Ovary (tissue), 9 donors: ENCODE data around the gene TAS1R1. TPM values are rescaled to one million over a fixed set of nuclear protein-coding genes. Genes with fewer than 3 reads are reported as not detected.

Experiments
- DNase-seq, 5 donors: peaks; one replicate each; pipeline ENCODE4 v3.0.0-alpha.2; 2019 to 2020
- H3K27ac ChIP-seq, 2 donors: fragments of 200-600 bp; one replicate each; pipeline versions ENCODE4 v1.5.1 to v1.8.0; 2019 to 2022
- H3K27me3 ChIP-seq: fragments of 200-600 bp; one replicate; pipeline ENCODE4 v1.8.0; 2022
- H3K36me3 ChIP-seq: fragments of 200-600 bp; sonication (generic); one replicate; pipeline ENCODE4 v1.5.1; 2019
- H3K4me1 ChIP-seq: one replicate; pipeline ENCODE4 v1.8.1; 2013; ENCODE audit warnings: mild to moderate bottlenecking, moderate library complexity; ENCODE audit not compliant: insufficient read depth
- H3K4me3 ChIP-seq: fragments of 200-600 bp; sonication (generic); one replicate; pipeline ENCODE4 v1.5.1; 2017
- H3K9me3 ChIP-seq, 2 donors: fragments of 200-600 bp in 1 of 2; sonication (generic) in 1 of 2; one replicate each; pipeline versions ENCODE4 v1.5.1 to v1.8.1; 2013 to 2019; ENCODE audit warnings: mild to moderate bottlenecking in 1 of 2, moderate library complexity in 1 of 2
- CTCF ChIP-seq, 3 donors: fragments of 450-650 bp in 2 of 3; fragments of 200-600 bp in 1 of 3; IDR thresholded peaks; one replicate each; pipeline versions ENCODE4 v1.5.1 to v1.8.0; 2016 to 2022; ENCODE audit warnings: antibody characterized with exemption in 3 of 3, mild to moderate bottlenecking in 1 of 3
- EP300 ChIP-seq: sonication (generic); formaldehyde crosslinking; IDR thresholded peaks from one replicate; pipeline ENCODE4 v1.6.1; 2017; ENCODE audit warnings: antibody characterized with exemption
- POLR2A ChIP-seq: fragments of 450-650 bp; IDR thresholded peaks from one replicate; pipeline ENCODE4 v1.6.1; 2017; ENCODE audit warnings: antibody characterized with exemption, mild to moderate bottlenecking, moderate library complexity
- WGBS, 3 donors: extraction: QIAGEN DNeasy Blood & Tissue Kit in 1 of 3; methylation state at CpG; one replicate each; pipeline versions ENCODE4 v1.1.5 to v1.1.7; 2013 to 2017; 5-methylcytosine and 5-hydroxymethylcytosine counted together
- intact Hi-C, 4 donors: fragments of 100-400 bp; cut with DNase I; formaldehyde crosslinking; loops; one replicate each; pipeline versions ENCODE4 v1.11.0 to v1.15.1; 2022 to 2023
- polyA plus RNA-seq, 2 donors: library from polyadenylated mRNA; stranded (reverse); fragments of 200-250 nt in 1 of 2; fragments of 350-450 nt in 1 of 2; fragmentation: Illumina TruSeq in 1 of 2; extraction: RNeasy Lipid Tissue Mini Kit (QIAGEN cat#74804) in 1 of 2; gene quantifications; one replicate each; pipeline ENCODE4 v1.2.3, GENCODE V29; 2013 to 2014
- total RNA-seq, 7 donors: library from RNA; depleted of rRNA in 2 of 7; stranded (reverse); fragments of >200 nt in 2 of 7; fragmentation: NEBNext Ultra II Directional in 3 of 7; extraction: Animal tissue kit (Norgen Biotek cat#: 25700) in 3 of 7; gene quantifications; one replicate each; pipeline versions ENCODE4 v1.1.0 to v1.2.4, GENCODE V29; 2016 to 2023
- donor health status: DM: no; HTN: no; CAD: no; lungs with moderate emphysema.
- donor health status: DM: no; HTN: no; CAD: no.
- donor health status: Bipolar disorder and iron deficiency.
- donor health status: DM: yes; HTN: yes; CAD: no.
- donor health status: DM: no; HTN: no; CAD: no.
- donor health status: DM: yes; HTN: yes; CAD: no.

Gene TAS1R1
- total and polyA plus RNA-seq, 9 donors: 0.20 to 0.74 (median 0.33) TPM; not detected in 3

GRCh38 chr1:6614019-6614928 is 59.2 kb downstream of the TAS1R1 start:
- Histone ChIP-seq H3K4me3 (peak overlapping the region; percentile 99), H3K27ac (peak overlapping the region; percentile 85 to 88), H3K27me3 (no peaks in the 10 kb centered on the region), H3K9me3 (no peaks in the 10 kb centered on the region), H3K36me3 (no peaks in the 10 kb centered on the region), H3K4me1 (peaks cover 6% of the 10 kb centered on the region)
- WGBS, 3 donors: 1 to 2% (median 1%) methylated on average over 34 to 114 of the region's 117 CpGs
- TF ChIP-seq EP300: no peak
- TF ChIP-seq CTCF (IDR thresholded peaks at IDR 0.05): no peak
- TF ChIP-seq POLR2A: no peak
- intact Hi-C loops: no loop called here
- DNase-seq: peak; percentile 79 to 87 (median 85)

- H3K27me3 ChIP-seq: no peaks in the 10 kb centered on the region
- TF ChIP-seq CTCF (IDR thresholded peaks at IDR 0.05) (no peak), POLR2A (no peak), EP300 (no peak)
- H3K27ac ChIP-seq: peak overlapping the region; percentile 85 to 88
- 1 to 2% (median 1%) methylated on average over 52 to 82 of the region's 82 CpGs for WGBS, 3 donors
- no peaks in the 10 kb centered on the region for H3K9me3 ChIP-seq
- peak overlapping the region; percentile 99 for H3K4me3 ChIP-seq
- intact Hi-C loops: no loop called here
- no peaks in the 10 kb centered on the region for H3K36me3 ChIP-seq
- DNase-seq: peak in 3 of 5 donors; percentile 54 to 67 (median 67)
- H3K4me1 ChIP-seq: peaks cover 4% of the 10 kb centered on the region
Measured at GRCh38 chr1:6614929-6615785, 60.0 kb downstream of the TAS1R1 start.

GRCh38 chr1:6619045-6619444 is 63.9 kb downstream of the TAS1R1 start:
- H3K4me1 ChIP-seq: peaks cover 2% of the 10 kb centered on the region
- no peak overlapping the region for H3K27ac ChIP-seq
- TF ChIP-seq POLR2A (no peak), CTCF (IDR thresholded peaks at IDR 0.05) (no peak), EP300 (no peak)
- no peaks in the 10 kb centered on the region for H3K36me3 ChIP-seq
- H3K9me3 ChIP-seq: no peaks in the 10 kb centered on the region
- intact Hi-C loops: no loop called here
- no peak overlapping the region for H3K4me3 ChIP-seq
- H3K27me3 ChIP-seq: no peaks in the 10 kb centered on the region
- DNase-seq: no peak
- WGBS, 3 donors: 80 to 92% (median 90%) methylated on average over 4 of the region's 4 CpGs
